Measurements from ENCODE around the gene ARHGAP15.

ARHGAP15 gene

DNA sequence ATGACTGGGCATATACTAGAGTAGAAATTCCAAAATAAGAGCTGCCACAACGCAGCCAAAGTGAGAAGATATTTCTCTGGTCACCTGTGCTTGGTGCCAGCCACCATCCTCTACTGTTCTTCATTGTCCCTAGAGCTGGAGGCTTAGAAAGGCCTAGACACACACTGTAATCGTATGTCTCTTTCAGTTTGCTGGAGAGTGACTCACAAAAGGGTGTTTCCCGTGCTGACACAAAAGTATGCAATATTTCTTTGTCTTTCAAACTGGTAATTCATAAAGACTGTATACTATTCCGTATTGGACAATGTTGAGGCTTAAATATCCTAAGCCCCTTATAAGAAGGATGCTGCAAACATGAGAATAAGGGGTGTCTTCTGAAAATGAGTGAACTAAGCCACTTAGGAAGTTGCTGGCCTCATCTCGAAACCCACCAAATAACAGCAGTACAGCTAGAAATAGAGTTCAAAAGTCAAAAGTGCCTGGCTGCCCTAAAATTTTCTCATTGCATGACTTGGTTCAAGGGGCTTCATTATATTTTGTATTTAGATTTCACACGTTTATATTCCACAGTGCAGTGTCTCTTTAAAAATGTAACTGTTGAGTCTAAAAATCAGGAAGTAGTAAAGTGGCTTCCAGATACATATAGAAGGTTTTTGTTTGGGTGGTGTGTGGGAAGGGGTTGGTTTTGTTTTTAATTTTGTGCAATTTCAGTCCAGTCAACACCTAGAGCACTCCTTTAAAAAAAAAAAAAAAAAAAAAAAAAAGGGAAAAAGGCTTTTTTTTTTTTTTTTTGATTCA is 601.1 kb downstream of the ARHGAP15 start:
- Histone ChIP-seq H3K4me3 (no peak overlapping the region), H3K36me3 (ENCODE audit: insufficient read depth, low read length) (no peaks in the 10 kb centered on the region), H3K9ac (ENCODE audit: insufficient read length) (no peak overlapping the region), H3K27ac (no peak overlapping the region), H3K9me3 (ENCODE audit: low read depth, low read length) (no peaks in the 10 kb centered on the region)
- DNase-seq (ENCODE audit: low read depth, low spot score) = no peak
- TF ChIP-seq POLR2AphosphoS5 (IDR thresholded peaks at IDR 0.05; ENCODE audit: borderline replicate concordance, low read depth, low read length) (no peak), EZH2 (IDR thresholded peaks at IDR 0.05) (no peak), FOXP2 (optimal IDR thresholded peaks at IDR 0.05; ENCODE audit: control extremely low read depth, extremely low read length, insufficient read depth) (no peak)

DNA sequence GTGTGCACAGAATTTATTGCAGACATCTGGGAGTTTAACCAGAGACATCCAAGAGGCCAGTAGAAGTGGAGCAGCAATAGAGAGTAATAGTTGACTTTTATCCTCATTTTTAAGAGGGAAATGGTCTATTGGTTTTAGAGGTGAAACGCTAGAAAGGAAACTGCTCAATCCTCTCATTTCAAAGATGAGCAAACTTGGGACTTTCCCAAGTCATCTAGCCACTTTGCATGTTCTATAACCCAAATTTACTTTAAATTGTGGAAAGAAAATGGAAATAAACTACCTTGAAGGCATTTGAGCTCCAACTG is 601.7 kb downstream of the ARHGAP15 start:
- no peak overlapping the region for H3K9ac ChIP-seq (ENCODE audit: insufficient read length)
- no peak overlapping the region for H3K4me3 ChIP-seq
- H3K27ac ChIP-seq = no peak overlapping the region
- H3K36me3 ChIP-seq (ENCODE audit: insufficient read depth, low read length) = no peaks in the 10 kb centered on the region
- H3K9me3 ChIP-seq (ENCODE audit: low read depth, low read length) = no peaks in the 10 kb centered on the region
- TF ChIP-seq FOXP2 (optimal IDR thresholded peaks at IDR 0.05; ENCODE audit: control extremely low read depth, extremely low read length, insufficient read depth) = no peak
- TF ChIP-seq EZH2 (IDR thresholded peaks at IDR 0.05) = no peak
- no peak for TF ChIP-seq POLR2AphosphoS5 (IDR thresholded peaks at IDR 0.05; ENCODE audit: borderline replicate concordance, low read depth, low read length)
- DNase-seq (ENCODE audit: low read depth, low spot score) = no peak

DNA sequence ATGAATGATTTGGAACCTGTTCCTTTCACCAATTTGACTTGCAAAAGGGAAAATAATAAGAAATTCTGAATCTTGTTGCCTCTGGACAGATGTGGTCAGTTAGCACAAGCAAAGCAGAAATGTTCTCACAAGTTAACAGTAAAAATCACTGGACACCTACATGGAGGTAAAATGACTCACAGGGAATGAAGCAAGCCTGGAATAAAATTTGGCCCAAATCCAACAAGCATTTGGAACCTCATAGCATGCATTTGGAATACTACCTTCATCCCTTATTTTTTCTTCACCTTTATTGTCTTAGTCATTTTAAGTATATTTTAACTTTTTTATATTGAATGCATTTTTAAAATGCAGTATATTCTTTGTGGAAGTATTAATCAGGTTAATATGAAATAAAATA is 602.9 kb downstream of the ARHGAP15 start:
- Histone ChIP-seq H3K9me3 (ENCODE audit: low read depth, low read length) (no peaks in the 10 kb centered on the region), H3K4me3 (no peak overlapping the region), H3K9ac (ENCODE audit: insufficient read length) (no peak overlapping the region), H3K27ac (no peak overlapping the region), H3K36me3 (ENCODE audit: insufficient read depth, low read length) (no peaks in the 10 kb centered on the region)
- DNase-seq (ENCODE audit: low read depth, low spot score) = no peak
- TF ChIP-seq POLR2AphosphoS5 (IDR thresholded peaks at IDR 0.05; ENCODE audit: borderline replicate concordance, low read depth, low read length) = no peak
- no peak for TF ChIP-seq FOXP2 (optimal IDR thresholded peaks at IDR 0.05; ENCODE audit: control extremely low read depth, extremely low read length, insufficient read depth)
- TF ChIP-seq EZH2 (IDR thresholded peaks at IDR 0.05) = no peak

DNA sequence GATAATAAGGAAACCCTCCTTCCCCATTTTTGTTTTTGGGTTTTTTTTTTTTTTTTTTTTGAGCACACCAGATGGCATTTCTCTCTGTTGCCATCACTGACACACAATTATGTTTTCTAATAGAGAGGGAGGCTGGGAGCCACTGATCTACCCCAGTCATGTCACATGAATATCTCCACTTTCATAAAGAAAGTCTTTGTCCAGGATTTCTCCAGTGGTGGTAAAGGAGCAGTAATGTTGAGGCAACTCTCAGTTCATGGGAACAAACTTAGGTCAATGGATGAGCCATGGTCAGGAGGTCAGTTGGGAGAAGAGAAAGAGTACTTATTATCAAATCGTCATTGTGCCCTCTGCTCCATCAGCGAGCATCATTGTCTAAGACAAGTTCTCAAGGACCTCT is 603.7 kb downstream of the ARHGAP15 start:
- Histone ChIP-seq H3K9ac (ENCODE audit: insufficient read length) (no peak overlapping the region), H3K9me3 (ENCODE audit: low read depth, low read length) (no peaks in the 10 kb centered on the region), H3K36me3 (ENCODE audit: insufficient read depth, low read length) (no peaks in the 10 kb centered on the region), H3K4me3 (no peak overlapping the region), H3K27ac (no peak overlapping the region)
- TF ChIP-seq FOXP2 (optimal IDR thresholded peaks at IDR 0.05; ENCODE audit: control extremely low read depth, extremely low read length, insufficient read depth) = no peak
- no peak for DNase-seq (ENCODE audit: low read depth, low spot score)

DNA sequence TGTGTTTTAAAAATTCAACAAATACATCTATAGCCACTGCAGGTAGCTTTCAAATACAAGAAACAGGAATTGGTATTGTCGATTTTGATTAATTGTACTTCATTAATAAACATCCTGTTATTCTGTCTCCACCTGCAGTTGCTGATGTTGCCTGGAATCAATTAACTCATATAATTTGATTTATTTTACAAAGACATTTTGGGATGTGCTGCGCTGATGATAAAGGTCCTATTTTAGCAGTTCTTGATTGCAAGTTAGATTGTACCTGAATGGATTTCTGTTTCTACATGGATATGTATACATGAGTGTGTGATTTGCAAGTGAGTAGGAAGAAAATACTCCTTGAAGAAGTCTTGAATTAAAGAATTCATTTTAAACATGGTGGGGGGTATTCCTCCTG is 605.3 kb downstream of the ARHGAP15 start:
- DNase-seq (ENCODE audit: low read depth, low spot score) = no peak
- H3K9ac ChIP-seq (ENCODE audit: insufficient read length) = no peak overlapping the region
- no peak overlapping the region for H3K27ac ChIP-seq
- H3K9me3 ChIP-seq (ENCODE audit: low read depth, low read length) = no peaks in the 10 kb centered on the region
- no peaks in the 10 kb centered on the region for H3K36me3 ChIP-seq (ENCODE audit: insufficient read depth, low read length)
- no peak for TF ChIP-seq EZH2 (IDR thresholded peaks at IDR 0.05)
- TF ChIP-seq FOXP2 (optimal IDR thresholded peaks at IDR 0.05; ENCODE audit: control extremely low read depth, extremely low read length, insufficient read depth) = no peak
- no peak for TF ChIP-seq POLR2AphosphoS5 (IDR thresholded peaks at IDR 0.05; ENCODE audit: borderline replicate concordance, low read depth, low read length)
- no peak overlapping the region for H3K4me3 ChIP-seq

DNA sequence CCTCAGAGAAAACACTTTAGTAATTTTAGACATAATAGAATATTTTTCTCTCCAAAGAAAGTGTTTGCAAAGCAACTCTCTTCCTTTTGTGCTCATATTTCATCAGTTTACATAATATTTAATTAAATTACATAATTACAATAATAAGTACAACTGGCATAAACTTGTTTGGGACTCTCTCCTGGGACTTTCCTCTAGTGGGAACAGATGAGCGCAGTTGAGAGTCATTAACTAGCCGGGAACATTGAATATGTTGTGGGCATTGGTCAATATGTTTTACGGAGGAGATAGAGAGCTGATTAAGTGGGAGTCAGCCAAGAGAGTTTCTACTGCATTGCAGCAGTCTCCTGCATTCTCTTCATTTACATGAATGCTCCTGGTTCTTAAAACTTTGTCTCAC is 607.7 kb downstream of the ARHGAP15 start:
- DNase-seq (ENCODE audit: low read depth, low spot score) = no peak
- Histone ChIP-seq H3K4me3 (no peak overlapping the region), H3K36me3 (ENCODE audit: insufficient read depth, low read length) (no peaks in the 10 kb centered on the region), H3K9me3 (ENCODE audit: low read depth, low read length) (no peaks in the 10 kb centered on the region), H3K9ac (ENCODE audit: insufficient read length) (no peak overlapping the region), H3K27ac (no peak overlapping the region)
- TF ChIP-seq EZH2 (IDR thresholded peaks at IDR 0.05) (no peak), POLR2AphosphoS5 (IDR thresholded peaks at IDR 0.05; ENCODE audit: borderline replicate concordance, low read depth, low read length) (no peak), FOXP2 (optimal IDR thresholded peaks at IDR 0.05; ENCODE audit: control extremely low read depth, extremely low read length, insufficient read depth) (no peak)

DNA sequence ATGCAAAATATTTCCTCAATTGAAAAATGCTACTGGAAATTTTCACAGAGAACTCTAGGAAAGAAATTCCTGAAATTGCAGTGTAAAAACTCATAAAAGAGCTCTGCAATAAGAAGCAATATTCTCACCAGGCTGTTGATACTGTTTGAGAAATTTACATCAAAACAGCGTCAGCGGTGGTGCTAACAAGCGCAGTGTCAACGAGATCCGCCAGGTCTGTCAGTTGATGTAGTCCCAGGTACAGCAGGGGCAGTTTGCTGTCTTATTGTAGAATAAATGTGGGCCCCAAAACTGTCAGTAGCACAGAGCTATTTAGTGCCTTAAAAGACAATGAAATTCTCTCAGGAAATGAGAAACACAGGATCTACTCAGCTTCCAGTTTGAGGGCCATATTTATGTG is 611.2 kb downstream of the ARHGAP15 start:
- no peak for TF ChIP-seq POLR2AphosphoS5 (IDR thresholded peaks at IDR 0.05; ENCODE audit: borderline replicate concordance, low read depth, low read length)
- no peak for TF ChIP-seq FOXP2 (optimal IDR thresholded peaks at IDR 0.05; ENCODE audit: control extremely low read depth, extremely low read length, insufficient read depth)
- no peak for TF ChIP-seq EZH2 (IDR thresholded peaks at IDR 0.05)
- no peak for DNase-seq (ENCODE audit: low read depth, low spot score)

DNA sequence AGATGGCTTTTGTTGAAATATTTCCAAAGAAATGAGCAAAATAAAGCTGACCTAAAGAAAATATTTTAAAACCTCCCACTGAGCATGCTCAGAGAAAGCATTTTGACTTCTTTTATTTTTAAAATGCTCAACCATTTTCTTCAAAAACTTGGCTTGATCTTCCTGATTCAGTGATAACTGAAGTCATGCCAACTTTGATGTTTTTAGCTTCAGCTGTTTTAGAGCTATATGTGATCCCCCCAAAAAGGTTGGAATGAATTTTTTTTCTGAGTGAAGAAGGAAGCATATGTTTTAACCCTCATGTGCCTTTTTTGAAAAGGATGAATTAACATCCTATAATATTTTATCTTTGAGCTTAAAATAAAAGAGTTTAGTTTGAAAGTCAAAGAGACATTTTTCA is 612.0 kb downstream of the ARHGAP15 start:
- H3K36me3 ChIP-seq (ENCODE audit: insufficient read depth, low read length) = no peaks in the 10 kb centered on the region
- TF ChIP-seq POLR2AphosphoS5 (IDR thresholded peaks at IDR 0.05; ENCODE audit: borderline replicate concordance, low read depth, low read length) = no peak
- no peak for TF ChIP-seq FOXP2 (optimal IDR thresholded peaks at IDR 0.05; ENCODE audit: control extremely low read depth, extremely low read length, insufficient read depth)
- no peak for TF ChIP-seq EZH2 (IDR thresholded peaks at IDR 0.05)
- H3K27ac ChIP-seq = no peak overlapping the region; the same call in 1 of the 2 replicates
- DNase-seq (ENCODE audit: low read depth, low spot score) = no peak
- H3K9ac ChIP-seq (ENCODE audit: insufficient read length) = no peak overlapping the region
- no peaks in the 10 kb centered on the region for H3K9me3 ChIP-seq (ENCODE audit: low read depth, low read length)
- no peak overlapping the region for H3K4me3 ChIP-seq

More for the DNA sequence above, 611.2 kb downstream of the ARHGAP15 start:
- Histone ChIP-seq H3K9me3 (ENCODE audit: low read depth, low read length) (no peaks in the 10 kb centered on the region), H3K4me3 (no peak overlapping the region), H3K9ac (ENCODE audit: insufficient read length) (peak overlapping the region; percentile 11), H3K36me3 (ENCODE audit: insufficient read depth, low read length) (no peaks in the 10 kb centered on the region), H3K27ac (peak overlapping the region; percentile 81)

DNA sequence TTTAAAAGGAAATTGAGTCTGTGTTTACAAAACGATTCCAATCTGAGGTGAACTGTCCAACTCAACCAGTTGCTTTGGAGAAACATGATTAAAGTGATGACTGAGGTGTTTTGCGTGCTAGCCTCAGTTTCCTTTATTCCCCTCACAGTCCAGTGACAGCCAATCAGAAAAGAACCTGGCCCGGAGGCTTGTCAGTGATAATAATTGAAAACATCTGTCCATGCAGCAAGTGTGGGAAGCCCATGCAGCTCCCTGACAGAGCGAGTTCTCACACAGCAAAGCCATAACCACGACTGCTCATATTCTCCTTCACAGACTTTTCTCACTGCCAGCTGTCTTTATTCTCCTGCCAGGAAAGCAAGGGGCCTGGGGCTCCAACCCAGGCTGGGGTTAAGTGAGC is 613.4 kb downstream of the ARHGAP15 start:
- Histone ChIP-seq H3K9ac (ENCODE audit: insufficient read length) (no peak overlapping the region), H3K36me3 (ENCODE audit: insufficient read depth, low read length) (no peaks in the 10 kb centered on the region), H3K4me3 (peak overlapping the region; percentile 42), H3K9me3 (ENCODE audit: low read depth, low read length) (no peaks in the 10 kb centered on the region), H3K27ac (peak overlapping the region; percentile 79)
- DNase-seq (ENCODE audit: low read depth, low spot score) = peak; percentile 28
- no peak for TF ChIP-seq FOXP2 (optimal IDR thresholded peaks at IDR 0.05; ENCODE audit: control extremely low read depth, extremely low read length, insufficient read depth)
- no peak for TF ChIP-seq POLR2AphosphoS5 (IDR thresholded peaks at IDR 0.05; ENCODE audit: borderline replicate concordance, low read depth, low read length)
- no peak for TF ChIP-seq EZH2 (IDR thresholded peaks at IDR 0.05)
